ENCODE measurements around the gene CPNE5. TPM values are rescaled to one million over a fixed set of nuclear protein-coding genes. Genes with fewer than 3 reads are reported as not detected.

Gene CPNE5
- total and polyA plus RNA-seq, 2 donors from 2014 or later = 3.7 to 7.1 TPM

- Histone ChIP-seq H3K27ac (ENCODE audit: low read depth in 2 of 2, low read length in 2 of 2) (no peak overlapping the region), H3K9ac (ENCODE audit: low read length in 3 of 3) (no peak overlapping the region), H3K4me1 (ENCODE audit: control insufficient read depth in 2 of 3, insufficient read depth in 2 of 3, low read depth in 1 of 3, low read length in 3 of 3) (peaks cover 0 to 5% (median 0%) of the 10 kb centered on the region in 3 donors), H3K9me3 (ENCODE audit: control insufficient read depth in 2 of 3, insufficient read depth in 1 of 3, low read length in 3 of 3) (no peaks in the 10 kb centered on the region), H3K27me3 (ENCODE audit: control insufficient read depth, insufficient read depth, low read length) (no peaks in the 10 kb centered on the region), H3K36me3 (ENCODE audit: control insufficient read depth in 2 of 3, insufficient read depth in 3 of 3, low read length in 3 of 3) (no peaks in the 10 kb centered on the region), H3K4me3 (ENCODE audit: low read length in 3 of 3) (no peak overlapping the region)
- intact Hi-C loops (cut with DNase I) = no loop called here
- FAIRE-seq (no peak), DNase-seq (no peak)
- TF ChIP-seq CTCF (IDR thresholded peaks at IDR 0.05; ENCODE audit: borderline replicate concordance, extremely low read depth, insufficient read depth) = no peak
These were observed 54.9 kb downstream of the CPNE5 start for GRCh38 chr6:36784376-36784636.

- Histone ChIP-seq H3K4me1 (ENCODE audit: control insufficient read depth in 2 of 3, insufficient read depth in 2 of 3, low read depth in 1 of 3, low read length in 3 of 3) (peaks cover 0 to 5% (median 0%) of the 10 kb centered on the region in 3 donors), H3K36me3 (ENCODE audit: control insufficient read depth in 2 of 3, insufficient read depth in 3 of 3, low read length in 3 of 3) (no peaks in the 10 kb centered on the region), H3K27me3 (ENCODE audit: control insufficient read depth, insufficient read depth, low read length) (no peaks in the 10 kb centered on the region), H3K4me3 (ENCODE audit: low read length in 3 of 3) (no peak overlapping the region), H3K9ac (ENCODE audit: low read length in 3 of 3) (no peak overlapping the region), H3K27ac (ENCODE audit: low read depth in 2 of 2, low read length in 2 of 2) (no peak overlapping the region), H3K9me3 (ENCODE audit: control insufficient read depth in 2 of 3, insufficient read depth in 1 of 3, low read length in 3 of 3) (no peaks in the 10 kb centered on the region)
- FAIRE-seq = no peak
- TF ChIP-seq CTCF (IDR thresholded peaks at IDR 0.05; ENCODE audit: borderline replicate concordance, extremely low read depth, insufficient read depth) = no peak
- DNase-seq = peak in 1 of 5 donors; percentile 32
- intact Hi-C loops (cut with DNase I) = no loop called here
These were observed 55.5 kb downstream of the CPNE5 start for GRCh38 chr6:36783603-36784375.

- Histone ChIP-seq H3K36me3 (ENCODE audit: control insufficient read depth in 2 of 3, insufficient read depth in 3 of 3, low read length in 3 of 3) (no peaks in the 10 kb centered on the region), H3K4me1 (ENCODE audit: control insufficient read depth in 2 of 3, insufficient read depth in 2 of 3, low read depth in 1 of 3, low read length in 3 of 3) (peaks cover 0 to 5% (median 0%) of the 10 kb centered on the region in 3 donors), H3K27ac (ENCODE audit: low read depth in 2 of 2, low read length in 2 of 2) (no peak overlapping the region), H3K27me3 (ENCODE audit: control insufficient read depth, insufficient read depth, low read length) (no peaks in the 10 kb centered on the region), H3K9ac (ENCODE audit: low read length in 3 of 3) (no peak overlapping the region), H3K4me3 (ENCODE audit: low read length in 3 of 3) (no peak overlapping the region), H3K9me3 (ENCODE audit: control insufficient read depth in 2 of 3, insufficient read depth in 1 of 3, low read length in 3 of 3) (no peaks in the 10 kb centered on the region)
- intact Hi-C loops (cut with DNase I) = no loop called here
- TF ChIP-seq CTCF (IDR thresholded peaks at IDR 0.05; ENCODE audit: borderline replicate concordance, extremely low read depth, insufficient read depth) = no peak
- DNase-seq = peak in 1 of 5 donors; percentile 67
- FAIRE-seq = no peak
These were observed 57.6 kb downstream of the CPNE5 start for GRCh38 chr6:36781669-36782068.

Data from kidney (tissue), 14 donors.